ENCODE results near the gene CFAP206. TPM values are rescaled to one million over a fixed set of nuclear protein-coding genes. Genes with fewer than 3 reads are reported as not detected.

Gene CFAP206
- total RNA-seq, 1 donor from 2014 or later = 1.4 TPM

- H3K36me3 ChIP-seq = no peaks in the 10 kb centered on the region
- TF ChIP-seq CTCF (IDR thresholded peaks at IDR 0.05) = no peak
- no peaks in the 10 kb centered on the region for H3K27me3 ChIP-seq
- H3K4me3 ChIP-seq = no peak overlapping the region
- H3K4me1 ChIP-seq = no peaks in the 10 kb centered on the region
- H3K27ac ChIP-seq = no peak overlapping the region
- no peaks in the 10 kb centered on the region for H3K9me3 ChIP-seq
- intact Hi-C loops (cut with DNase I) = no loop called here
- DNase-seq (ENCODE audit: low spot score in 2 of 2) = no peak
Observed at GRCh38 chr6:87391334-87391733, 16.4 kb upstream of the CFAP206 start.

DNA sequence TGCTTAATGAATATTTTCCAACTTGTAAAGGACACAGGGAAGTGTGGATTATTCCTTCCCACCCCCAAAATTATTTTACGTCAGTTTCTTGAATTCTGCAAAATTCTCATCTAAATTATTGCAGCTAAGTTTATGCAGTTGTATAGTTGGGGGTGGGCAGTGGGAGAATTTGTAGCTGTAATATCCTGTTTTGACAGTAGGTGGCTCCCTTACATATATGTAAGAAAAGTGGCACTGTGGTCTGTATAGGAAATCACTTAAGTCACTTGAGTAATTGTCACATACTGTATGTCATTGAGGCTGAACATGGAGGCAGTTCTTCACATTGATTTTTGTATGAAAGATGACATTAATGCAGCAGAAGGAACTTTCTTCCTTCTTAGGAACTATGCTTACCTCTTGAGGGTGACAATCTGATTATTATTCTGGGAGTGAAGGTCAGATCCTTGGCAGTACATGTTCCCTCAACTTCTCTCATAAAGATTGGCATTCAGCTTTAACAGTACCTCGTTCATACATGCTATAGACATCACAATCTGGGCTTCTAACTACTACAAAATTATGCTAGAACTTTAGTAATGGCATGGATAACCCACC, 14.6 kb upstream of the CFAP206 start:
- H3K4me3 ChIP-seq = no peak overlapping the region
- H3K27ac ChIP-seq = no peak overlapping the region
- no peaks in the 10 kb centered on the region for H3K9me3 ChIP-seq
- H3K27me3 ChIP-seq = no peaks in the 10 kb centered on the region
- H3K4me1 ChIP-seq = no peaks in the 10 kb centered on the region
- no peaks in the 10 kb centered on the region for H3K36me3 ChIP-seq
- TF ChIP-seq CTCF (IDR thresholded peaks at IDR 0.05) = peak; percentile 62 to 76 (median 71)
- intact Hi-C loops (cut with DNase I) = no loop called here
- no peak for DNase-seq (ENCODE audit: low spot score in 2 of 2)

- no peaks in the 10 kb centered on the region for H3K4me1 ChIP-seq
- no peak overlapping the region for H3K4me3 ChIP-seq
- TF ChIP-seq CTCF (IDR thresholded peaks at IDR 0.05) = no peak
- no peaks in the 10 kb centered on the region for H3K9me3 ChIP-seq
- no peaks in the 10 kb centered on the region for H3K27me3 ChIP-seq
- H3K36me3 ChIP-seq = no peaks in the 10 kb centered on the region
- no peak for DNase-seq (ENCODE audit: low spot score in 2 of 2)
- intact Hi-C loops (cut with DNase I) = no loop called here
- no peak overlapping the region for H3K27ac ChIP-seq
Observed at GRCh38 chr6:87395431-87395830, 12.3 kb upstream of the CFAP206 start.

GRCh38 chr6:87396595-87397392, 11.0 kb upstream of the CFAP206 start:
- H3K4me1 ChIP-seq = no peaks in the 10 kb centered on the region
- no peak overlapping the region for H3K27ac ChIP-seq
- no peaks in the 10 kb centered on the region for H3K27me3 ChIP-seq
- no peaks in the 10 kb centered on the region for H3K9me3 ChIP-seq
- DNase-seq (ENCODE audit: low spot score in 2 of 2) = no peak
- H3K4me3 ChIP-seq = no peak overlapping the region
- intact Hi-C loops (cut with DNase I) = no loop called here
- TF ChIP-seq CTCF (IDR thresholded peaks at IDR 0.05) = no peak
- H3K36me3 ChIP-seq = no peaks in the 10 kb centered on the region

- Histone ChIP-seq H3K4me1 (no peaks in the 10 kb centered on the region), H3K27me3 (no peaks in the 10 kb centered on the region), H3K27ac (no peak overlapping the region), H3K36me3 (no peaks in the 10 kb centered on the region), H3K4me3 (no peak overlapping the region), H3K9me3 (no peaks in the 10 kb centered on the region)
- TF ChIP-seq CTCF (IDR thresholded peaks at IDR 0.05) = no peak
- intact Hi-C loops (cut with DNase I) = no loop called here
- no peak for DNase-seq (ENCODE audit: low spot score in 2 of 2)
Observed at GRCh38 chr6:87397656-87398055, 10.1 kb upstream of the CFAP206 start.
